GM19395 (cell line): Measurements from ENCODE around the gene RAB40C.
A peak's percentile ranks its signal among the peaks of the same experiment; 100 is the strongest.

Source experiments
- ATAC-seq: cut with Tn5 transposase; IDR thresholded peaks from one replicate; pipeline ENCODE4 v1.9.1; 2021; ENCODE audit warnings: mild to moderate bottlenecking, moderate library complexity; ENCODE audit not compliant: unreplicated experiment

RAB40C gene

GRCh38 chr16:574021-574760 lies 15.7 kb upstream of the RAB40C start:
- no peak for ATAC-seq

GRCh38 chr16:575354-576196 lies 14.3 kb upstream of the RAB40C start:
- no peak for ATAC-seq

GRCh38 chr16:576197-576822 lies 13.6 kb upstream of the RAB40C start:
- no peak for ATAC-seq

GRCh38 chr16:576823-577201 lies 13.1 kb upstream of the RAB40C start:
- no peak for ATAC-seq

GRCh38 chr16:577796-578195 lies 12.1 kb upstream of the RAB40C start:
- ATAC-seq = no peak

- no peak for ATAC-seq
Observed at GRCh38 chr16:578232-578869, 11.5 kb upstream of the RAB40C start.

- no peak for ATAC-seq
Observed at GRCh38 chr16:578870-579405, 10.9 kb upstream of the RAB40C start.

- no peak for ATAC-seq
Observed at GRCh38 chr16:580141-580945, 9.5 kb upstream of the RAB40C start.

GRCh38 chr16:580946-581498 lies 8.8 kb upstream of the RAB40C start:
- no peak for ATAC-seq

- ATAC-seq = no peak
Observed at GRCh38 chr16:582218-582613, 7.7 kb upstream of the RAB40C start.

- no peak for ATAC-seq
Observed at GRCh38 chr16:582614-583331, 7.1 kb upstream of the RAB40C start.

GRCh38 chr16:583470-583814 lies 6.4 kb upstream of the RAB40C start:
- ATAC-seq = no peak

- no peak for ATAC-seq
Observed at GRCh38 chr16:583815-584591, 5.9 kb upstream of the RAB40C start.

GRCh38 chr16:585351-585750 lies 4.5 kb upstream of the RAB40C start:
- ATAC-seq = no peak

GRCh38 chr16:586047-586644 lies 3.7 kb upstream of the RAB40C start:
- no peak for ATAC-seq

- no peak for ATAC-seq
Observed at GRCh38 chr16:586645-587590, 2.9 kb upstream of the RAB40C start.

GRCh38 chr16:588639-588888 lies 1.3 kb upstream of the RAB40C start:
- ATAC-seq = peak; percentile 11
